HG02981 (cell line): ENCODE results near the gene RIPOR2.

Experiments used
- ATAC-seq: cut with Tn5 transposase; IDR thresholded peaks from one replicate; pipeline ENCODE4 v1.9.1; 2021; ENCODE audit warnings: mild to moderate bottlenecking, moderate library complexity; ENCODE audit not compliant: unreplicated experiment

RIPOR2 gene

GRCh38 chr6:24935366-24936152 lies at the start of gene RIPOR2:
Gene RIPOR2, minus strand, starts transcription at chr6:24935960. Its CDS starts 62 bp downstream, at chr6:24935898.
- ATAC-seq: peak; percentile 31

- ATAC-seq: no peak
Observed at GRCh38 chr6:24985323-24985722, 49.6 kb upstream of the RIPOR2 start.

GRCh38 chr6:24982231-24982630 lies 46.5 kb upstream of the RIPOR2 start:
- no peak for ATAC-seq

- no peak for ATAC-seq
Observed at GRCh38 chr6:24981386-24981760, 45.6 kb upstream of the RIPOR2 start.

GRCh38 chr6:24980507-24981385 lies 45.0 kb upstream of the RIPOR2 start:
- ATAC-seq: no peak

GRCh38 chr6:24979176-24979575 lies 43.4 kb upstream of the RIPOR2 start:
- no peak for ATAC-seq

GRCh38 chr6:24974182-24975171 lies 38.7 kb upstream of the RIPOR2 start:
- ATAC-seq: peak; percentile 92

GRCh38 chr6:24972311-24972958 lies 36.7 kb upstream of the RIPOR2 start:
- ATAC-seq: no peak

- ATAC-seq: no peak
Observed at GRCh38 chr6:24971067-24971466, 35.3 kb upstream of the RIPOR2 start.

GRCh38 chr6:24969343-24969860 lies 33.6 kb upstream of the RIPOR2 start:
- ATAC-seq: no peak

- no peak for ATAC-seq
Observed at GRCh38 chr6:24968783-24969182, 33.0 kb upstream of the RIPOR2 start.

GRCh38 chr6:24967211-24967610 lies 31.5 kb upstream of the RIPOR2 start:
- no peak for ATAC-seq

GRCh38 chr6:24966381-24966780 lies 30.6 kb upstream of the RIPOR2 start:
- no peak for ATAC-seq

GRCh38 chr6:24963887-24964570 lies 28.3 kb upstream of the RIPOR2 start:
- ATAC-seq: no peak

GRCh38 chr6:24963339-24963738 lies 27.6 kb upstream of the RIPOR2 start:
- ATAC-seq: no peak

GRCh38 chr6:24961852-24962251 lies 26.1 kb upstream of the RIPOR2 start:
- no peak for ATAC-seq

- no peak for ATAC-seq
Observed at GRCh38 chr6:24960991-24961475, 25.3 kb upstream of the RIPOR2 start.

GRCh38 chr6:24959319-24959718 lies 23.6 kb upstream of the RIPOR2 start:
- no peak for ATAC-seq

- no peak for ATAC-seq
Observed at GRCh38 chr6:24957199-24957598, 21.4 kb upstream of the RIPOR2 start.
